Gastrocnemius medialis (tissue), 4 donors: Measurements from ENCODE around the gene ZNF350.

Source experiments
- CTCF ChIP-seq, 5 experiments: fragments of 450-650 bp in 3 of 5; fragments of 200-600 bp in 2 of 5; sonication (generic) in 2 of 5; IDR thresholded peaks in 4 of 5; conservative IDR thresholded peaks in 1 of 5; 1 replicate in 4 of 5; 2 replicates in 1 of 5; pipeline ENCODE4 v1.5.1; 2016 to 2019; ENCODE audit warnings: antibody characterized with exemption in 5 of 5, mild to moderate bottlenecking in 3 of 5, moderate library complexity in 3 of 5
- POLR2A ChIP-seq, 2 donors: fragments of 450-650 bp; IDR thresholded peaks; one replicate each; pipeline ENCODE4 v1.6.1; 2017; ENCODE audit warnings: antibody characterized with exemption in 2 of 2, mild to moderate bottlenecking in 2 of 2, moderate library complexity in 2 of 2

GRCh38 chr19:51916167-51916566 is 70.5 kb downstream of the ZNF350 start:
- no peak for TF ChIP-seq CTCF (IDR thresholded peaks at IDR 0.05 in 4 of 5, conservative IDR thresholded peaks at IDR 0.05 in 1 of 5)
- TF ChIP-seq POLR2A (IDR thresholded peaks at IDR 0.05), result no peak
